NCI-H2196 (cell line): ENCODE results near the gene ERVK3-1.
"Not testable (repeated sequence)": the region's sequence is repeated elsewhere in the genome, so short reads cannot be mapped to it uniquely, and the experiment has no call there.

Experiments used
- DNase-seq: peaks from one replicate; lab custom pipeline; 2025; ENCODE audit not compliant: unreplicated experiment; lab: John Stamatoyannopoulos, UW

ERVK3-1 gene

DNA sequence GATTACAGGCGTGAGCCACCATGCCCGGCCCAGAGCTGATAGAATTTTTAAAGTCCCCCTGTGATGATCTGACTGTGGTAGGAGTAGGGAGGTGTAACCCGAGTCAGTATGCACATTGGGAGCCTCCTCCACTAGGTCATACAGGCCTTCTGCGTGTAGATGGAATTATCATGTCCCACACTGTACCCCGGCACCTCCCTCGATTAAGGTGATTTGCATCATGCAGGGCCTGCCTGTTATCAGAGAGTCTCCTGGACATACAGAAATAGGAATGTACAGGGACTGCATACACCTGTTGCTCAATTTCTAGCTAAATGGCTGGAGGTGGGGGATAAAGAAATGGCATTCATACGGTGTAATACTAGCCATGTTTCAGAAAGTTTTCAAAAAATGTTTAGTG lies 922 bp upstream of the ERVK3-1 start:
- no peak for DNase-seq

DNA sequence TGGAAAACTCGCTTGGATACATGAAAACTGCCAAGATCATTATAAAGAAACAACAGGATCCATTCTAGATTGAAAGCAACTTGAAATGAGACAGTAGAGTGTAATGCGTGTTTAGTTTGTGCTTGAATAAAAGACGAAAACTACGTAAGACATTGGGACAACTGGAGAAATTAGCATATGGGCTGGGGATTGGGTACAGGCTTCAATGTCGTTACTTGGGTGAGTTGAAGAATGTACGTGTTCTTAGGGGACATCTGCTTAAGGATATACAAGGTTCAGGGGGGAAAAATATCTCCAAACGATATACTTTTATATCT lies 471 bp upstream of the ERVK3-1 start:
- no peak for DNase-seq

DNA sequence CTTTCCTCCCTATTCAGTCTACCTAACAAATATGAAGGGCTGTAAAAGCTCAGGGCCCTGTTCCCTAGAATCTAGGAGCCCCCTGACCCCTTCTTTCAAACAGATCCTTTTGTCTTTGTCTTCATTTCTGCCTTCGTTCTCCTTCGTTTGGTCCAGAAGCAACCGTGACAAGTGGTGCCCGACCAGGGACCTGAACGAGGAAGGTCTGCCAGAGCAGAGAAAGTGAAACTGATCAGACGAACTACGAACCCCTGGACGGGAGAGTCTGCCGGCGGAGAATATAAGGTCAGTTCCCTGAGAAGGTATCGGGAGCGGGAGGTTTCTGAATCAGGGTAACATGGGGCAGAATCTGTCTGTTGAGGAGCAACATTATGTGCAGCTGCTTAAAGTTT lies 751 bp downstream of the ERVK3-1 start:
- DNase-seq: no peak

DNA sequence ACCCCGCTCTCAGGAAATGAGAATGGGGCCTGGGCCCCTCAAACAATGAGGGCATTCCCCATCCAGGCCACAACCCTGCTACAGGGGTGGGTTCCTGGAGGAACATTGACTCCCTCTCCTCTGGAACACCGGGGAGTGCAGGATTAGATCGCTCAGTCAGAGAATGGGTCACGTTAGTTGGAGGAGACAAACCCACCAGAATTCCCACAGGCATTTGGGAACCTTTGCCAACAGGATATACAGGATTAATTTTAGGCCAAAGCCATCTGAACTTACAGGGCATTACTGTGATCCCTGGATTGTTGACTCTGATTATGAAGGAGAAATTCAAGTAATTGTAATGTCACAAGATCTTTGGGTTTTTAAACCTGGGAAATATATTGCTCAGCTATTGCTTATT lies 2.6 kb downstream of the ERVK3-1 start:
- no peak for DNase-seq

DNA sequence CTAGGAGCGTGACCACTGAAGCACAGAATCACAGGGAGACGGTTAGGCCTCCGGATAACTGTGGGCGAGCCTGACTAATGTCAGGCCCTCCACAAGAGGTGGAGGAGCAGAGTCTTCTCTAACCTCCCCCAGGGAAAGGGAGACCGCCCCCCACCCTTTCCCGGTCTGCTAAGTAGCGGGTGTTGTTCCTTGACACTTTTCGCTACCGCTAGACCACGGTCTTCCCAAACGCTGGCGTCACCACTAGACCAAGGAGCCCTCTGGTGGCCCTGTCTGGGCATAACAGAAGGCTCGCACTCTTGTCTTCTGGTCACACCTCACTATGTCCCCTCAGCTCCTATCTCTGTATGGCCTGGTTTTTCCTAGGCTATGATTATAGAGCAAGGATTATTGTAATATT lies 5.5 kb downstream of the ERVK3-1 start:
- DNase-seq: not testable (repeated sequence)

DNA sequence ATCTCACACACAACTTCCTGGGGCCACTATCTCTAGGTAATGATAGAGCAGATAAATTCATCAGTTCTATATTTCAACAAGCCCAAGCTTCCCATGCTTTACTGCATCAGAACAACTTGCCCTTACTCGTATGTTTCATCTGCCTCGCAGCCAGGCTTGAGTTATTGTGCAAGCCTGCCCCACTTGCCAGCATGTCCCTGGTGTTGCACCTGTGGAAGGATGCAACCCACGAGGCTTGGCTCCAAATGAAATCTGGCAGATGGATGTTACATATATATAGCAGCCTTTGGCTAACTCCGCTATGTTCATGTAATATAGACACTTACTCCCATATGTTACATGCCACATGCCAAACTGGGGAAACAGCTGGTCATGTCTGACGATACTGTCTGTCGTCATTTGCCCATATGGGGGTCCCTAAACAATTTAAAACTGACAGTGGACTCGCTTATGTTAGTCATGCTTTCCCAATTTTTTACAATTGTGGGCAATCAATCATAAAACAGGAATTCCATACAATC lies 6.2 kb downstream of the ERVK3-1 start:
- no peak for DNase-seq

DNA sequence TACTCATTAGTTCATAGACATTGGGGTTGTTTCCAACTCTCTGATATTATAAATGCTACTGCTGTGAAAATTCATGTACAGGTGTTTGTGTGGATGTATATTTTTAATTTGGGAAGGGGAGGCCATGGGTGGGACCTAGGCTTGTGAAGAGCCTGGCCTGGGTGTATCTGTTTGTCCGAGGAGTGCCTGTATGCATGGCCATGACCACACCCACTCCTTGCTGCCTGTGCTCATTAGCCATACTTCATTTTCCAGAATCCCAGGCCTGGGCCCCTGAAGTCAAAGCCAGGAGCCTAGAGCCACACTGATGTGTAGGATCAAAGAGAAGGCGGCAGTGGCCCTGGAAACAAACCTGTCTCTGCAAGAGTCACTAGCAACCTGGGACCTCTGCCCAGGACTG lies 10.4 kb downstream of the ERVK3-1 start:
- DNase-seq: no peak

DNA sequence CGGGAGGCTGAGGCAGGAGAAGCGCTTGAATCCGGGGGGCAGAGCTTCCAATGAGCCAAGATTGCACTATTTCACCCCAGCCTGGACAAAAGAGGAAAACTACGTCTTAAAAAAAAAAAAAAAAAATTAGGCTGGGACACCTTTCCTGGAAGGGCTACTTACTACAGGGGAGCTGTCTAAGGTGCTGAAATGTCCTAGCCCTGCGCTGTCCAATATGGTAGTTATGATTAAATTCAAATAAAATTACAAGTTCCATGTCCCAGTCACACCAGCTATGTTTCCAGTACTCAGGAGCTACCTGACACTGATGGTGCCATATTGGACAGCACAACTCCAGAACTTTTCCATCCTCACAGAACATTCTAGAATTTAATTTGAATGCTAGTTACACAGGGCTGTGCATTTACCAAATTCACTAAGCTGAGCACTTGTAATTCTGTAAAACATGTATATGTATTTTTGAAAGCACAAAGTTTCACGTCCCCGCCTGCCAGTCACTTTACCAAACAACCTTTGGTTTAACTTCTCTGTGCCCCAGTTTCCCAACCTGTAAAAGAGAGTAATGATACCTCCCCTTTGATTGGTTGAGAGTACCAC lies 12.4 kb downstream of the ERVK3-1 start:
- DNase-seq: no peak

DNA sequence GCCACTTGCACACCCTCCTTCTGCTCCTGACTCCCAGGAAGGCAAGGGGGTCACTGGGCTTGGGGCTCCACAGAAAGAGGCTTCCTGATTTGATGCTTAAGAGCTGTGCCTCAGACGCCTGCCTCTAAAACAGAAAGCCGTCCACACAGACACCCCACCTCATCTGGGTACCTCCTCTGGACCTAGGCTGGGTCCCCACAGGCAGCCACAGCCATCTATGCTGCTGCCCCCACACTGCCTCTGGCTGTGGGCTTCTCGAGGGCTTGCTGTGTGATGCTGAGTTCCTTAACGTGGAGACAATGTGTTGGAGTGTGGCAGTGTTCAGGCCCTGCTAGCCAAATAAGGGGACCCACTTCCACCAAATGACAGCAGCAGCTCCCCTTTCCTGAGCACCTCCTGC lies 13.1 kb downstream of the ERVK3-1 start:
- no peak for DNase-seq

DNA sequence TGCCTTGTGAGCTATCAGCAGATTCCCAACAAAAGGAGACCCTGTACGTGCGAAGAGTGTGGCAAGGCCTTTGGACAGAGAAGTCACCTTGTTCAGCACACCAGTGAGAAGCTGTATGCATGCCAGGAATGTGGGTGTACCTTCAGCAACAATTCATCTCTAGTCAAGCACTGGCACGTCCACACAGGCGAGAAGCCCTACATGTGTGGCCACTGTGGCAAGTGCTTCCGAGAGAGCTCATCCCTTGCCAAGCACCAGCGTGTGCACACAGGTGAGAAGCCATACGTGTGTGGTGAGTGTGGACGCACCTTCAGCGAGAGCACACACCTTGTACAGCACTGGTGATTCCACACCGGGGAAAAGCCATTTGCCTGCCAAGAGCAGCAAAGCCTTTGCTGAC lies 14.1 kb downstream of the ERVK3-1 start:
- no peak for DNase-seq

DNA sequence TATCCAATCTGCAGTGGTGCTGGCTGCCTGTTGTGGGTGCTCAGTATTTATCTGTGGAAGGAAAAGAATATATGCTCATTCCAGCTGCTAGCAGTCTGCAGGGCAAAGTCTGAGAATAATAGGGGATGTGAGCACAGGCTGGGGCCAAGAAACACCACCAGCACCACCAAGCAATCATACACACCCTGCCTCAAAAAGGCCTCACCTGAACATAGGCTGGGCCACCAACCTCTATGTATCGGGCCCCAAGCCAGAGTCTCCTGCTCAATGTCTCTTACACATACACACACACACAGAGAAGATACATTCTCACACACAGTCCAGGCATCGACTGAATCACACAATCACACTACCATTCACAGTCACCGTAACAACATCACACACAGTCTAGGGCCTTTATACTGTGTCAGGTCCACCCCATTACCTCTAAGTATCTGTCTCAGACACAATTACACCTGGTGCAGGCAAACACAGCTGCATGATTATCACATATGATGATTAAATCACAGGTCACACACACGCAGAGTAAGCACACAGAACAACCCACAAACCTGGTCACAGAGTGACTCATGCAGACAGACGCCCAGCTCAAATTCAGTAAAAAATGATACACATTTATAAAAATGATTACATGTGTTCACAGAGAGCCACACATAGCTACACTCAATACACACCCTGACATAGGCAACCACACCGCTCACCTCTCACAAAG lies 20.3 kb downstream of the ERVK3-1 start:
- no peak for DNase-seq

DNA sequence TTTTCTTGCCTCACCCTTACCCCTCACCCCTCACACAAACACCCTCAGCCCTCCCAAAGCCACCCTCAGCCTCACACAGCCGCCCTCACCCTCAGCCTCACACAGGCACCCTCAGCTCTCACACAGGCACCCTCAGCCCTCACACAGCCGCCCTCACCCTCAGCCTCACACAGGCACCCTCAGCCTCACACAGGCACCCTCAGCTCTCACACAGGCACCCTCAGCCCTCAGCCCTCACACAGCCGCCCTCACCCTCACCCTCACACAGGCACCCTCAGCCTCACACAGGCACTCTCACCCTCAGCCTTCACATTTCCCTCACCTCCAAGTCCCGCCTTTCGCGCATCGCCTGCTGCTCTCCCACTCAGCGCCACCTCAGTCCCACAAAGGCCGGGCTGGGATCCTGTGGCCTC lies 21.3 kb downstream of the ERVK3-1 start:
- no peak for DNase-seq

DNA sequence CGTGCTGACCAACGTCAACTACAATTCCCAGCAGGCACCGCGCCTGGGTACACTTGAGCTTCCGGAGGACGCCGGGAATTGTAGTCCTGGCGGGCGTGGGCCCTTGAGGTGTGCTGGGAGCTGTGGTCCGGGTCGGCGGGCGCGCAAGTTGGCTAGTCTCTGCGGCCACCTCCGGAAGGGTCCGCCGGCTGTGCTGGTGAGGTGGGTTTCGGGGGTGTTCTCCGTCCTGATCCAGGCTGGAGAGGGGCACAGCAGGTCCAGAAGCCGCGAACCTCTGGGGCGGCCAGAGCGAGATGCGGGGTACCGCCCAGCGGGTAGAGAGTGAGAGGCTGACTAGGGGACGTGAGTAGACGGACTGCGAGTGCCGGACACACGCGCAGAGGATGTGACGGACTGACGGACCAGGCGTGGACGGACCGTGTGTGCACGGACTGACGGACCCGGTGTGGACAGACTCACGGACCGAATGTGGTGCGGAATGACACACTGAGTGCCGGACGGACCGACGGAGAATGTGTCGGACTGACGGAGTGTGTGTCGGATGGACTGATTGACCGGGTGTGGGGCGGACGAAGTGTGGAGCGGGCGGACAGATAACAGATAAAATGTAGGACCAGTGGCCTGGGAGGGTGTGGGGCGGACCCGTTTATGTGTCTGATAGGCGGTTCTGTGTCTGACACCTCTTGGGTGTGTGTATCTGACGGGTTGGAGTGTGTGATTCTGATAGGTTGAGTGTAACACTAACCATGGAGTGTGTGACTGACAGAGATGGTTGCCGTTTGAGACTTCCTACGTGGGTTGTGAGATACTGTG lies 21.9 kb downstream of the ERVK3-1 start, which contains the start of gene ZSCAN22:
Gene ZSCAN22 (plus strand): TSS at position 81 of the 813 bp plus-strand sequence. CDS start 7,809 bp downstream, outside the sequence.
- DNase-seq: peak; percentile 93

DNA sequence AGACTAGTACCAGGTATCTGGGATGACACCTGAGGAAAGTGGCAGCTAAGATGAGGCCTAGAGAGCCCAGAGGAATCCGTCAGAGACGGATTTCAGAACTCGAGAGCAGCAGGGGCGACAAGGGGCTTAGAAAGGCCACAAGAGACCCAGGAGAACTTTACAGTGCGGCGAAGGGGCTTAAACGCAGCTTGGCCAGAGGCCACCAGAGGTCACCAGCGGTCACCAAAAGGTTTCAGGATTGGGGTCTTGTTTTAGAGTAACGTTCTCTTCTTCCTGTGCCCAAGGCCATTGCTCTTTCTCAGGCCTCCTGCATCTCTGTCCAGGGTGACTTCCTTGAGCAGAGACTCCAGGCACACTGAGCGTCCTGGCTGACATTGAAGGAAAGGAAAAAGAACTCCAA lies 23.8 kb downstream of the ERVK3-1 start:
- no peak for DNase-seq

DNA sequence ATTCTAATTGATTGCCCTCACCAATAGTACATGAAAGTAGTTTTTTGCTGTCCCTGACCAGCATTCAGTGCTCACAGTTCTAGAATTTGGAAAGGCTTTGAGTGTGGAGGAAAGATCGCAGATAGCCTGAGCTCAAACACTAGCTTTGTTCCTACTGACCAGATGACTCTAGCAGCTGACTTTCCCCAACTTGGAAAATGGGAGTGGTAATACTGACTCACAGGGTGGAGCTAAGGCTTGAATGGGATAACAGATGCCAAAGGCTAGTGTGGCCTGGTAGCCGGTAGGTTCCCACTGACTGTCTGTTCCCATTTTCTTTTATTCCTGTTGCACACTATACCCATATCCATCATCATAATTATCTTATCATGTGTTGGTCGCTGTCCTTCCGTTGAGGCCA lies 25.3 kb downstream of the ERVK3-1 start:
- no peak for DNase-seq

DNA sequence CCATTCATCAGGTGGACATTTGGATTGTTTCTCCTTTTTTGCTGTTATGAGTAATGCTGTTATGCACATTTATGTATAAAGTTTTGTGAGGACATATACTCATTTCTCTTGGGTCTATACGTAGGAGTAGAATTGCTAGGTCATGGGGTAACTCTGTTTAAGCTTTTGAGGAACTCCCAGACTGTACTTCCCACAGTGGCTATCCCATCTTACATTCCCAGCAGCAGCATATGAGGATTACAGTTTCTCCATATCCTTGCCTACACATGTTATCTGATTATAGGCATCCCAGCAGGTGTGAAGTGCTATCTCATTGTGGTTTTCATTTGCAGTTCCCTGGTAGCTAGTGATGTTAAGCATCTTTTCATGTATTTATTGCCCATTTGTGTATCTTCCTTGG lies 27.5 kb downstream of the ERVK3-1 start:
- no peak for DNase-seq

DNA sequence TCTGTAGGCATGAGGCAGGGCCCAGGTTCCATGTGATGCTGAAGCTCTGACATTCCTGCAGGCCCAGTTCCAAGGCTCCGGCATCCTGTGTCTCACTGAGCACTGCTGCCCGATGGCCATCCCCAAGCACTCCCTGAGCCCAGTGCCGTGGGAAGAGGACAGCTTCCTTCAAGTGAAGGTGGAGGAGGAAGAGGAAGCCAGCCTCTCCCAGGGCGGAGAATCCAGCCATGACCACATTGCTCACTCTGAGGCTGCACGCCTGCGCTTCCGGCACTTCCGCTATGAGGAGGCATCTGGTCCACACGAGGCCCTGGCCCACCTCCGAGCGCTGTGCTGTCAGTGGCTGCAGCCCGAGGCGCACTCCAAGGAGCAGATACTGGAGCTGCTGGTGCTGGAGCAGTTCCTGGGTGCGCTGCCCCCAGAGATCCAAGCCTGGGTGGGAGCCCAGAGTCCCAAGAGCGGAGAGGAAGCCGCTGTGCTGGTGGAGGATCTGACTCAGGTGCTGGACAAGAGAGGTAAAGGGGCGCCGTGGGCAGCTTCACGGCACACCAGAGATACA lies 29.6 kb downstream of the ERVK3-1 start:
- DNase-seq: no peak

DNA sequence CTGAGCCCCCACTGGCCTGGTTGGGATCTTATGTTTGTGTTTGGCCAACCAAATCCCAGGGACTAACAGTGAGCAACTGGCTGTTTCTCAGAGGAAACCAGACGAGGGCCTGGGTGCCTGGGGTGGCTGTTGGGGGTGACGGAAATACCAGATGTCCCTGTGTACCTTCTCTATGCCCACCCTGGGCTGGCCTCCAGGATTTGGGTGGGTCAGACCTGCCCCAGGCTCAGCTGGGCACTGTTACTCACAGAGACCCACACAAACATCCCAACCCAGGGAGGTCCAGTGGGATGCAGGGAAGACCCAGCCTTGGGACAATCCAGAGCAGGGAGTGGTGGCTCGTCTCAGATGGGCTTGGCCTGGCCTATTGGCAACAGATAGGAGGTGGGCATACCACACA lies 30.5 kb downstream of the ERVK3-1 start:
- DNase-seq: no peak

DNA sequence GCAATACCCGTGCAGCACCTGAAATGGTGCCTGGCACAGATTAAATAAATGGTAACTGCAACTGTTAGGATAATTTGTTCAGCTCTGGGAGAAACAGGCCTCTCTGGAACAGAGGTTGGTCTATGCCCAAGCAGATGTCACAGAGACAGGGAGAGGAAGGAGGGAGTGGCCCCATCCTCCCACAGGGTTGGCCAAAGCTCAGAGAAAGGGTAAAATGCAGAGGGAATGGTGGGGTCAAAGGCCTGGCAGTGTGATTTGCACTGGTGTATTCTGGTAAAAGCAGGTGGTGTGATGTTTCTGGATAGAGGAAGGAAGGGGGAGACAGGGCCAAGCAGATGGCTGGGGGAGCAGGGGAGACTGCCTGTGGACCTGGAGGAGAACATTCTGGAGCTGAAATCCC lies 31.0 kb downstream of the ERVK3-1 start:
- DNase-seq: no peak

DNA sequence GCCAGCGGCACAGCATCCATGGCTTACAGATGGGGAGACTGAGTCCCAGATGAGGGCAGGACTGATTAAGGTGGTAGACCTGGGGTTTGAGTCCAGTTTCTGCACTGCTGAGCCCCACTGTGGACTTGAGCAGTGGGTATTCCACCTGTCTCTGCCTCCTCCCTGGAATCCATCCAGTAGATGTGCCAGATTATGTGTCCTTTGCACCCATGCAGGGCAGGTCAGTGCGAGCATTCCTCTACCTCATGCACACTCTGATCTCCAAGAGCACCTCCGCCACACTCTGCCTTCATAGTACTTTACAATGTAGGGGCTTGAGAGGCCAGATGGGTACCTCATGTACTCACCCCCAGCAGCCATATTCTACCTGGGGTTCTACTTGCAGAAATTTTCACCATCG lies 31.6 kb downstream of the ERVK3-1 start:
- no peak for DNase-seq

DNA sequence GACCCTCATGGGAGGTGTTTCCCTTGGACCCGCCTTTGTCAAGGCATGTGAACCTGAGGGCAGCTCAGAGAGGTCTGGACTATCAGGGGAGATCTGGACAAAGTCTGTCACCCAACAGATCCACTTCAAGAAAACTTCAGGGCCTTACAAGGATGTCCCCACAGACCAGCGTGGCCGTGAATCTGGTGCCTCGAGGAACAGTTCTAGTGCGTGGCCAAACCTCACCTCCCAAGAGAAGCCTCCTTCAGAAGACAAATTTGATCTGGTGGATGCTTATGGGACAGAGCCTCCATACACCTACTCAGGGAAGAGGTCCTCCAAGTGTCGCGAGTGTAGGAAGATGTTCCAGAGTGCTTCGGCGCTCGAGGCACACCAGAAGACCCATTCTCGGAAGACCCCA lies 33.2 kb downstream of the ERVK3-1 start:
- DNase-seq: no peak
